NCI-H1694 (cell line): Measurements from ENCODE around the gene SLC44A3.

ENCODE experiments used
- DNase-seq: peaks from one replicate; lab custom pipeline; 2025; lab: John Stamatoyannopoulos, UW

The SLC44A3 gene

DNA sequence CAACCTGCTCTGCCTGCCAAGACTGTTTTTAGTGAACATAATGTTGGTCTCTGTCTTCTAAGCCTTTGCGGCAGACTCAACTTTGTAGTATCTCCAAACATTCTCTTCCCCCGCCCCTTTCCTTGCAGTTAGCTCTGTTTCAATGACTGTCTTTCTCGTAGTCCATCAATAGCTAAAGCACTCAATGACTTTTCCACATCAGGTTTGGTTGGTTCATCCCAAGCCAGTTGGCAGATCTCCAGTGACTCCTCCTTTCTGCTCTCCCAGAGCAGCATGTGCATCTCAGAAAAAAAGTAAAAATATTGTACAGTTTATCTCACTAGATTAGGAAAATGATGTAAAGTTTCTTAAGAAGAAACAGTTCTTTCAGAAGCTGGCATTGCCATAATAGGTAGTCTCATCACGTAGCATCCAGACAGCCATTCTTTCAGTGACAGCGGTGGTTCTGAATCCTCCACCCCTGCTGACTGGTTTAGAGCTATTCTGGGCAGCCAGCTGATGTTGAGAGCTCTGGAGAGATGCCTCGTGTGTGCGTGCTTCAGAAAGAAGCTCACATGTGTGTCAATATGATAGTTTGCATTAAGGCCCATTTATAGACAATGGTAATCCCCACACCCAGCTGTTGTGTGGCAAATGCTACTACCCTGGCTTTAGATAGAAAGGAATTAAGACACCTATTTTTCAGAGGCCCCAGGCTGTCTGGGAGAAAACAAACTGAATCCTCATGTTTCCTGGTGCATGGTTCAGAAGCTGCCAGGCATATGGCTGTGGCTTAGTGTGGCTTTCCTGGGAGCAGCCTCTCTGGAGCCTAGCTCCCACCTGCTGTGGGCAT lies 53.6 kb downstream of the SLC44A3 start:
- peak; percentile 62 for DNase-seq

DNA sequence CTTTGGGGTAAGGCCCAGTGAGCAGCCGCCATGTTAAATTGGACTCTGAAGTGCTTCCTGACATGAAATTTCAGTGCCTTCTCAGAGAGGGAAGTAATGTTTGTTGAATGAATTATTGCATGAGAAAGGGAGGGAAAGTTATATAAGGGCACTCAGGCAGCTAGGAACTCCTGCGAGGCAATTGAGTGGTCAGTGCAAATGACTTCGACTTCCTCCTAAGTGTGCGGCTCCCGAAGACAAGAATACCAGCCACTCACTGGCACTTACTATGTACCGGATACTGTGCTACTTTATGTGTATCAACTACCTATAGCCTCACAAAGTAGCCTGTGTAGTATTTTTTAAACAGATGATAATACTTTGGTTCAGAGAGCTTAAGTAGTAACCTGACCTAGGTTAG lies 54.3 kb downstream of the SLC44A3 start:
- no peak for DNase-seq

DNA sequence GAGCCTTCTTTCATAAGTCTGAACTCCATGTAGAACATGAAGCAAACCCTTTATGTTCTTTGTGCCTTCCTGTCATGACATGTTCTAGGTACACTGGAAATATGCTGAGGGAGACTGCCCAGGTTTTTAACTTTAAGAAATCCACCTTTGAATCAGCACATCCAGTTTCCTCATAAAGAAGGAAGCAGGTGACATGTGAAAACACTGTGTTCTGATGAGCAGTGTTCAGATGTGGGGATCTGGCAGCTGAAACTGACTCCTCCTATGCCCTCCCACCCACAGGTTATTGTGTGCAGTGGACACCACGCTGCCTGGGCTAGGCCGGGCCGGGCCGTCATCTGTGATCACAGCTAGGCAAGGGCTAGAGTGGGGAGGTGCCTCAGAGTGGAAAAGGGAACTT lies 55.6 kb downstream of the SLC44A3 start:
- no peak for DNase-seq

DNA sequence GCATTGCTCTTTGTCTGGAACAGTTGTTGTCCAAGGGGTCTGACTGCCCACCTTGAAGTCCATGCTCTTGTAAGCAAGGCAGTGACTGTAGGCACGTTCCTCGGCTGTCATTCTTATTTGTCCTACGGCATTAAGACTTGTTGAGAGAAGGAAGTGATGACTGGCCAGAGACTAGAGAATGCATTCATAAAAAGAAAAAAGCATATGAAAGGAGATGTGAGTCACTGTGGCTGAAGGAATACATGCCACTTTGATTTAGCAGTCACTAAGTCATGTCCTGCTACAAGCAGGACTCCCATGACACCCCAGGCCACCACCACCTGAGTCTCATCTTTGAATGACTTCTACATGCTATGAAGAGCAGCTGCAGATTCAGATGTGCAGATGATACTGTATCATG lies 56.2 kb downstream of the SLC44A3 start:
- no peak for DNase-seq

DNA sequence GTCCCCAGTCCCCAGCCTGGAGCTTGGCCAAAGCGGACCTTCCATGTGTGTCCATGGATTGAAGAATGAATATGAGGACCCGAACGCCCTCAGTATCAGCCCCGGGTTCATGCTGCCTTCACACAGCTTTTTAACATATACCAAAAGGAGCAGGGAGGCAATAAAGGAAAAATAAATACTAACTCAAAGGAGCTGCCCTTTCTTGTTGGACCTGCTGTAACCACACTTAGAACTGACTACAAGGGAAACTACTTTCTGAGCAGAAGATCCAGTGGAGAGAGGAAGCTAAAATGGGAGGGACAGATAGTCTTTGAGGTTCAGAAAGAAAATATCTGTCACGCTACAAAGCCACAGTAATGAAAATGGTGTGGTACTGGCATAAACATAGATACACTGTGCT lies 58.2 kb downstream of the SLC44A3 start:
- DNase-seq: no peak

DNA sequence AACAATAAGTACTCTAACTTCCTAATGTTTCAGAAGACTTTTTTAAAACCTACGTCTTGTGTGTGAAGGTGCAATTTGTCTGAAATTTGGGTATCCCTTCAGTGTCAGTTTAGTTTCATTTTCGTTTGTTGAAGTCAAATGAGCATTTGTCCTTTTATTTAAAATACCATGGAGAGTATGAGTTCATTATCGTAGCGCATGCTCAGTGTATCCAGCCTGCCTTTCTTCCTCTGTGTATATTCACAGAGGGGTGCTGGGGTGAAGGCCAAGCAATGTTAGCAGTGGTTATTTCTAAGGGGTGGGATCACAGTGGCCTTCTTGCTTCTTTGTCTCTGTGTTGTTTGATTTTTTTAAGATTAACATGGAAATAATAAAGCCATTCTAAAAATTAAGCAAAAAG lies 63.5 kb downstream of the SLC44A3 start:
- DNase-seq: no peak

DNA sequence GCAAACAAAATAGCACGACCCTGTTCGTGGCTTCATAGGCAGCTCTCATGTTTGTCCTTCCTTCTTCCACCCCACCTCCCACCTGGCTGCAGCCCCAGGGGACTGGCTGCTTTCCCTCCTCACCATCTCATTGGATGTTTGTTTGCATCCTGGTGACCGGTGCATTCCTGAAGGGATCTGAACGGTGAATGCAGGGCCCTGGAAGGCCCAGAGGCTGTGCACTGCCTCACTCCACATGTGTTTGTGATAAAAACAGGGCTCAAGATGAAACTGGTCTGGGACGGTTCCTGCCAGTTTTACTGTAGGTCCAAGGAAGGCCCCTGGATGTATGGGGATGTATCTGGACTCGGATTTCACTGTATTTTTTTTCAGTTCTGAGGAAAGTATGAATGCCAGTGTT lies 63.9 kb downstream of the SLC44A3 start:
- DNase-seq: no peak

DNA sequence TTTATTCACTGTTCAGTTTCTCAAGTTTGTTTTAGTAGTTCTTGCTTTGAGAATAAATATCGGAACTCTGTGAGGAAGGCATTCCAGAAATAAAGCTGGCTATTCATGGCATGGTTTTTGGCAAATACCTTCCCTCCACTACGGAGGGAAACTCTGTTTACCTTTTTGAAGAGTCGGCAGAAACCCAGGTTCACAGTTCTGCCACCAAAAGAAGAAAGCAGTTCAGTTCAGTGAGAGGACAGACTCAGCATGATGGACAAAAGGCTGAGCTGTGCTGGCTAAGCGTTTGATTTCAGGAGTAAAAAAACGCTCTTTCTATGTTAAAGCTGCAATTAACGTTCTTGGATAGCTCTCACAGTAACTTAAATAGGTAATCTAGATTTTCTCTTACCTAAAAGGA lies 64.3 kb downstream of the SLC44A3 start:
- DNase-seq: no peak

DNA sequence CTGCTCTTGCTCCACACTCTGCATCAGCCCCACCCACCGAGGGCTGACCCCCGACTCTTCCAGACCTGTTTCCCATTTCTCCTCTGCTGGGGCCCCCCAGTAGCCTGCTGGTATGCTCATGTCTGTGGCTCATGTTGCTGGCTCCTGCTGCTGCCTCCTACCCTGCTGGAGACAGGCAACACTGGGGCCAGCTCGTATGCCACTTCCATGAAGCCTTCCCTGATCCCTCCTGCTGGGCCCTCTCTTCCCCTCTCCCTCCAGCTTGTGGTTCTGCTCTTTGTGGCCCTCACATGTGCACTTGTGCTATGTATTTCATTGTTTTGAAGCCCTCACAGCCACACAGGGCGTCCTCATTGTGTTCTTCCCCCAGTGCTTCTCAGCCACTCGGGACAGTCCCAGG lies 66.2 kb downstream of the SLC44A3 start:
- DNase-seq: no peak

DNA sequence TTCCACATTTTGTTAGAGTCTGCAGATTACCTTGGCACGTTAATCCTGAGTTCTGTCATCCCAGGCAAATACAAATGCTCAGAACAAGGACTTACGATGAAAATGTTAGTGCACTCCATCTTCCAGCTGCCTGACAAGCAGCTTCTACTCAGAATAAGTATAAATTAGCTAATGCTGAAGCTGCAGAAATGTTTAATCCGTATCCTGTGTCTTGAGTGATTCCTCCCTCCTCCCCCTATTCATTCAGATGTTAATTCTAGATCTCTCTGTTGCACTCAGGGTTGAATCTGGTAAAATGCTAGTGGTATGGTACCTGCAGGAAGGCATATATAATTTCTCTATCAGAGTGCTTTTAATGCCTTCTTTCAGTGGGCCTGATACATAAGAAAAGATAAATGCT lies 66.9 kb downstream of the SLC44A3 start:
- no peak for DNase-seq

DNA sequence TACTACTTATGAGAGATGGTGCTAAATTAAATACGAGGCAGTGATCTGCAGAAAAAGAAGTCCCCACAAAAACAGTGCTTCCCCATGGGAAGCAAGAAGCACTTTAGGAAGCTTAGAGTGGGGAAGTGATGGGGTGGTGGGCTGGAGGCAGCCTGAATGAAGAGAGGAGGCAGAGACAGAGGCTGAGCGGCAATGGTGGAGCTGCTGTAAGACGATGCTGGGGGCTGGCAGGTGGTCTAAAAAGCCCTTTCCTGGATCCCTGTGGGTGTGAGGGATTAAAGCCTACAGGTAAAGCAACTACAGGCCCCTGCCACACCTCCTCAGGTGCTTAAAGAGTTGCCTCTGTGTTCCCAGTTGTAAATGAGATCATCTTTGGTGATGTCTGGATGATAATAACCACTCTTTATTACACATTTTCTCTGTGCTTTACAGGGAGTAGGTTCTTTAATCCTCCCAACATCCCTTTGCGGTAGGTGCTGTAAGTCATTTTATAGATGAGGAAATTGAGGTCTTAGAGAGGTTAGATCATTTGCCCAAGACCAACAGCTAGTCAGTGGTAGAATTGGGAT lies 67.5 kb downstream of the SLC44A3 start:
- no peak for DNase-seq

DNA sequence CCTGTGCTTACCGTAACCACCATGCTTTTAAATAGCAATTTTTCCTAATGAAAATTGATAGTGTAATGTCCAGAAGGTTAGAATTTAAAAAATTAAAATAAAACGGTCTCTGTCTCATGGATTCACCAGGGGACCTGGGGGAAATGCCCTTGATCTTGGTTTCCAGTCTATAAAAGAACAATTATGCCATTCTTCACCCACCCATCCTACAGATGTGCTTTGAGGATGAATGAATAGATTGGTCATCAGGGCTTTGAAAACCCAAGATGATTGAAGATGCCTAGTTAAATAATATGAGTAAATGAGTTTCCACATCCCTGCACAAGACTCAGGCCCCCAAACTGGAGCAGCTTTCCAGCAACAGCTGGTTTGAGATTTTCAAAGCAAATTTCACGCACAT lies 68.0 kb downstream of the SLC44A3 start:
- DNase-seq: no peak

DNA sequence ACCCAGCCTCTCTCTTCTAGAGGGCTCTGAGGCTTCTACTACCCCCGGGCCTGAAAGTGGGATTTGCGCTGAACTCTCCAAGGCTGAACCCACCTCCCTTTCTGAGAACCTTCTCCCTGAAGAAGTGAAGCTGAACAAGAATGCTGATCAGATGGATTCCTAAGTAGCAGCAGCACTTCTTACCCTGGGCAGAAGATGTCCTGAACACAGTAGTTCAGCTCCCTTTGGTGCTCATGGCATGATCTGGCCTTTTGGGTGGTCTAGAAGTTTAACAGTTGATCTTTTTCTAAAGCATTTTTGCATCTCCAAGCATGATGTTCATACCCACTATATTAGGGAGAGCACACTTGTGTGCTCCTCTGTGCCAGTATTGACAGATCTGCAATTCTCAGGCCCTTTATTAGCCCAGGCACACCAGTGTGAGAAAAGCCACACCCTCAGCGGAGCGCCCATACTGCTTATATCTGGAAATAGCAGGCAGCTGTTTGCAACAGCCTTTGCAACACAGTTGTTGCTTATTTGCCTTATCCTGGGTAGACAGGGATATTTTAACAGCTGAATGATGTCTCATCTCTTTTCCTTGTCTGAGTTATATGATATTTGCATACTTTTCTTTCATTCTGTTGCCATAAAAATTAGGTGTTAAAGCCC lies 72.6 kb downstream of the SLC44A3 start:
- DNase-seq: no peak

DNA sequence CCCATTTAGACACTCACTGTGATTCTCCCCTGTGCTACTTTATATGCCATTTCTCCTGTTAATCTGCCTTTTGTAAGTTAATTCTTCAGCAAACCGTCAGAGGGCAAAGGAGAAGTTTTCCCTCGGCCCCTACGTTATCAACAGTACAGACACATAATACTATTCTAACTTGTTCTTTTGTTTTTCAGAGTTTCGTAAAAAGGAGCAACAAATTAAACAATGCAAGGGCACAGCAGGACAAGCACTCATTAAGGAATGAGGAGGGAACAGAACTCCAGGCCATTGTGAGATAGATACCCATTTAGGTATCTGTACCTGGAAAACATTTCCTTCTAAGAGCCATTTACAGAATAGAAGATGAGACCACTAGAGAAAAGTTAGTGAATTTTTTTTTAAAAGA lies 74.5 kb downstream of the SLC44A3 start:
- DNase-seq: no peak

DNA sequence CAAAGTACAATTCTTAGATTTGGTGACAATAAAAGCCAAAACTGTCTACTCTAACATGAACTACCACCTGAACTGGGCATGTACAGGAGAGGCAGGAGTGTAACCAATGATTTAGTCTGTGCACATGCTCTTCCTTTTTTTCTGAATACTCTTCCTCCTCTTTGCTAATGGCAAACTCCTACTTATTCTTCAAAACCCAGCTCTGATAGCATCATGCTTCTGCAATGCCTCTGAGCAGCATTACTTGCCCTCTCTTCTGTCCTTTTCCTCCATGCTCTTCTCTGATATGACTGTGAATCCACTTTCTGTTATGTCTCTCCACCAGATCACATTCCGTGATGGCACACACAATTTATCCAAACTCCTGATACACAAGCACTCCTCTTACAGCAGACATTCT lies 75.4 kb downstream of the SLC44A3 start:
- no peak for DNase-seq

DNA sequence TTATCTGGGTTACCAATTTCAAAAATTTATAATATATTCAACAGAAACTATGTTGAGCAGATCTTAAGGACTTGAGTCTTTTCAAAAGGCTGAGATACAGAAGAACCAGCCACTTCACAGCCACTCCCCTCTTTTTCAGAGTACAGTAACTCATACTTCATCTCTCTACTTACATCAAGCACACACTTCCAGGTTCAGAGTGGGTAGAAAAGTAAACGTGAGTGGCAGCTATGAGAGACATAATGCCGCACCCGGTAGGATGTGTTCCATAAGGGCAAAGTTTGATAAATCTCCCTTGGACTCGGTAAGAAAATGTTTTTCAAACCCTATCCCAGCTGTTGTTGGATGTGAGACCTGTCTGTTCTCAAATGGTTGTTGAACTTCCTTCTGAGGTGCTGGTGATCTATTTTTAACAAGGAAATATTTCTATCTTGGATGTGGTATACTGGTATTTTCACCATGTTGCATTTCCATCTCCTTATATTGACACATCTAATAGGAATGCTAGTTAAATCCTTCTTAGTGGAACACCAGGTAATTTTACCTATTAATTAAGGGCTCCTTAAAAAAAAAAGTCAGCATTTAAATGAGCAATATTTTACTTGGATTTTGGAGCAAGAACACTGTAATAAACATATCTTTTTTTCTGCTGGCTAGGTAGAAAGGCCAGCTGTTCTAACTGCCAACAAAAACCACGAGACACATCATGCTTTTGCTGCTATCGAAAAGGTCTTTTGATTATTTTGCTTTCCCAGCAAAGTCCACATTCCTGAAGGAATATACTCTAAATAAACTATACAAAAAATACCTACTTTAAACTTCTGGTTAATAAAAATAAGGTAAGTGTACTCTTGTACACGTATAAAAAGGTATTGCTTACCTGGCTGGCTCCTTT lies 78.6 kb downstream of the SLC44A3 start:
- no peak for DNase-seq

DNA sequence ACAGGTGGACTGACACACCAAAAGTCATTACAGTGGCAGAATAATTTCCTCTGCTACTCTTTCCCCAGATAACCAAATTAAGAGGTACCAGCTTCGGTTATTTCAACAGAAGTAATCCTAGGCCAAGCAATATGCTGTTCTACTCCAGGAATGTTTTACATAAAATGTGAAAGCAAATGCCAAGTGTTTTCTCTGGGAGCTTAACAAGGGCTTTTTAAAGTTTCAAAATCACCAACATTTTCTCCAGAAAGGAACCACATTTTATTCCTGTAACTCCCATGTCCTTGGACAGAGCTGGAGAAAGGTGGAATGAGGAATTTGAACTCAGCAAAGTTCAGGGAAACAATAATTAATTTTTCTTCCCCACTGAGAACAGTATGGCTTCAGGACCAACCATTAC lies 79.6 kb downstream of the SLC44A3 start:
- no peak for DNase-seq

DNA sequence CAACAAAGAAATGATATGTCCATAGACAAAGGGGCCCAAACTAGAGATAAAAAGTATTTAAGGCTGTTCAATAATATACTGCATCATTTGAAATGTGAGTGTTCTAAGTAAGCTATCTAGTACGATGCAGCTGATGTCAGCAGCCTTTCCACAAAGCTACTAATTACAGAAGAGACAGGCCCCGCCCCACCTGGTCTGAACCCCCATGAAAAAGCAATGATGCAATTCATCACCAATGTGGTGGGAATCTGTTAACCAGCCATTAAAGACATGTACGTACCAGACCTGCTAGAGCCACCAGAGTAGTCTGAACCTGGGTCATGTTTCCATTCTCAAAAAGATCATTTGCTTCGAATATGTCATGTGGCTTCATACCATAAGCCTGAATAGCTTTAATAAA lies 81.7 kb downstream of the SLC44A3 start:
- DNase-seq: no peak

DNA sequence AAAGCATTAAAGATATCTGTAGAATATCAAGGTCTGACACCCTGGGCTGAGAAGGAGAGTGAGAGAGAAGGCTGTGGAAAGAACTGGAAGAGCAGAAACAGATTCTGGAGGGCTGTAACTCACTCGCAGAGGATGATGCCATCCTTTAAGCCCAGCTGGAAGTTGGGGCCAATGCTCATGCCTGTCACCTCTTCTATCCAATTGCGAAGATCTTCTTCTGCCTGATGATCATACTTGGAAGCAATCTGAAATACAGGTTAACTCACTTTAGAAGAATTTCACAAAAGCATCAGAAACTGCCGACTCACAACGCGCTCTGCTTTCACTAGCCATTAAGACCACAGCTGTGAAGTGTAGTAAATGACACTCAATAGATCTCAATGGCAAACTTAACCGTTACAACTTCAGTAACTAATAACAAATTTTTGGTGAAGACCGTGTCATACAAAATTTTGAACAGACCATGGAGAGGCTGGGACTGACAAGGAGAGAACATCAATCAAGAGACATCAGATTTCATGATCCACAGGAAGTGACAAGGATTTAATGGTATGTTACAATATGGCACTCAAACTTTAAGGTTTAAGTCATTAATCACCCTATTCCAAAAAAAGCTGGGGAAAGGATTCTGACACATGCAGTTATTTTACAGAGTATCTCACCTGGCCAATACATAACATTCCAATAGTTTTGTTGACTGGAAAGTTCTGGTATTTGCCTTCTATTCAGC lies 83.3 kb downstream of the SLC44A3 start:
- DNase-seq: no peak

DNA sequence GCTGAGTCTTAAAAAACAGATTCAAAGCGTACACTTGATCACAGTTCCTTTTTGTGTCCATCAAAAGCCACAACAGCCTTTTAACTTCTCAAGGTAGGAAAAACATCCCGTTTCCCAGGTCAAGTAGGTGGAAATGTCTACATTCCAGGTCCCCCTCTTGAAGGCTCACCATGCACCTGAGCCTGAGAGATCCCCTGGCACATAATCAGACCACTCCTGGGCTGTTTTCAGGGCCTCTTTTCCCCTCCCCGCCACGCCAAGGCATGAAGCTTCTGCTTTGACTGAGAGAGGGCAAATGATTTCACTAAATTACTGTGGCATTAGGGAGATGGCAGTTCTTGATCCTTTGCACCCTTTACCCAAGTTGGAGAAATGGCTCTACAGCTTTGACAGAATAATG lies 85.0 kb downstream of the SLC44A3 start:
- DNase-seq: no peak

DNA sequence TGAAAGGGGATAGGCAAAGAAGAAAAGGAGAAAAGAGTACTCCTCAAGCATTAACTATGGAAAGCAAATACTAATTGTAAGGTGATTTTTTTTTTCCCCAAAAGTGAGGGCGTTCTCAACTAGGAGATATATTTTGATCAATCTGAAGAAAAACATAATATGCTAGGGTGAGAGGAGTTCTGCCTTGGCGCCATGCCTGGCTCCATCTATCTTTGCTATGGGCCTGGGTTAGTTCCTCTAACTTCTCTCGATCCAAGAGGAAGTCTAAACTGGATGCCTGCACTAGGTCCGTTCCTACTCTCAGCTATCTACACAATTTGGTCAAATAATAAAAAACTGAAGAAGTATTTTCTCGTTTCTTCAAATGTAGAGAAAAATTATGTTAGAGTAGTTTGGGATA lies 86.2 kb downstream of the SLC44A3 start:
- DNase-seq: no peak

DNA sequence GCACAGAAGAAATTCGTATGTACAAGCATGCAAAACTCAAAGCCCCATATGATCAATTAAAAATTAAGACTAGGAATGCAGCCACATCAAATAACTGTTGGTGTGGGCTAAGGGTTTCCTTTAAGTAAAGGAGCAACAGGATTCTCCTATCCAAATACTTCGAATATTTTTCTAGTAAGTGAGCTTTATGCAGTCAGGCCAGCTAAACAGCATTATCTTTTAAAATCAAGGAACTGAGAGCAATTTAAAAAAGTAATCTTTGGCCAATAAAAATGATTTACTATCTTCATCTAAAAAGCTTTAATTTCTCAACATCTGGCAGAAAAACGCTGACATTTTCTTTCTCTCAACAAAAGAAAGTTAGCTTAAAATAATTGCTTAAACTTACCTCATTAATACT lies 87.0 kb downstream of the SLC44A3 start:
- no peak for DNase-seq
